Activated naive CD4-positive, alpha-beta T cell treated with anti-CD3 and anti-CD28 coated beads, Interleukin-2, amount 50 U/mL, for 72 hours (primary cell): Measurements from ENCODE around the gene TBX6. TPM values are rescaled to one million over a fixed set of nuclear protein-coding genes. Genes with fewer than 3 reads are reported as not detected.

Source experiments
- total RNA-seq, 2 donors: library from RNA; stranded (reverse); gene quantifications; one replicate each; pipeline ENCODE4 v1.2.3, GENCODE V29; 2022

The TBX6 gene
- total RNA-seq, 2 donors from 2014 or later, result 3.9 to 5.7 TPM

Other genes with a start within 250 kb of the TBX6 start
- gene CDIPT, start 228.7 kb downstream of the TBX6 start, total RNA-seq, result 10 to 100 TPM; 39.4 to 40.6 TPM
- gene SEZ6L2, start 192.4 kb downstream of the TBX6 start, total RNA-seq, result 1 to 10 TPM in 1 of 2 donors, under 1 TPM in 1; 0.35 to 1.3 TPM
- gene ASPHD1, start 191.4 kb downstream of the TBX6 start, total RNA-seq, result 1 to 10 TPM; 1.4 to 3.8 TPM
- gene KCTD13, start 165.7 kb downstream of the TBX6 start, total RNA-seq, result 10 to 100 TPM; 37.1 to 55.5 TPM
- gene TMEM219, start 129.8 kb downstream of the TBX6 start, total RNA-seq, result 10 to 100 TPM; 52.5 to 63.8 TPM
- 10 to 100 TPM; 29.6 to 52.7 TPM for gene TAOK2, start 118.1 kb downstream of the TBX6 start, total RNA-seq
- gene HIRIP3, start 96.3 kb downstream of the TBX6 start, total RNA-seq, result 10 to 100 TPM; 30.1 to 38.7 TPM
- gene INO80E, start 95.7 kb downstream of the TBX6 start, total RNA-seq, result 10 to 100 TPM; 85.3 to 90.7 TPM
- gene DOC2A, start 80.9 kb downstream of the TBX6 start, total RNA-seq, result 1 to 10 TPM in 1 of 2 donors, under 1 TPM in 1; 0.80 to 2.0 TPM
- not detected for gene C16orf92, start 68.7 kb downstream of the TBX6 start, total RNA-seq
- 10 to 100 TPM in 1 of 2 donors, 1 to 10 TPM in 1; 3.4 to 14.1 TPM for gene TLCD3B, start 60.7 kb downstream of the TBX6 start, total RNA-seq
- gene ALDOA, start 26.2 kb downstream of the TBX6 start, total RNA-seq, result 1,000 to 10,000 TPM; 1,322 to 2,822 TPM
- 100 to 1,000 TPM; 130 to 136 TPM for gene PPP4C, start 15.9 kb downstream of the TBX6 start, total RNA-seq
- 100 to 1,000 TPM in 1 of 2 donors, 10 to 100 TPM in 1; 24.0 to 112 TPM for gene YPEL3, start 4.3 kb upstream of the TBX6 start, total RNA-seq
- 10 to 100 TPM; 16.7 to 25.8 TPM for gene GDPD3, start 21.6 kb upstream of the TBX6 start, total RNA-seq
- 100 to 1,000 TPM in 1 of 2 donors, 10 to 100 TPM in 1; 81.0 to 126 TPM for gene MAPK3, start 31.3 kb upstream of the TBX6 start, total RNA-seq
- 1,000 to 10,000 TPM in 1 of 2 donors, 100 to 1,000 TPM in 1; 672 to 1,124 TPM for gene CORO1A, start 91.7 kb upstream of the TBX6 start, total RNA-seq
- 100 to 1,000 TPM; 158 to 173 TPM for gene BOLA2B, start 101.7 kb upstream of the TBX6 start, total RNA-seq
- 10 to 100 TPM; 46.4 to 84.7 TPM for gene SLX1A, start 102.0 kb upstream of the TBX6 start, total RNA-seq
- gene SULT1A3, start 107.3 kb upstream of the TBX6 start, total RNA-seq, result 10 to 100 TPM; 18.0 to 31.9 TPM
- 10 to 100 TPM; 16.4 to 23.5 TPM for gene NPIPB13, start 156.6 kb upstream of the TBX6 start, total RNA-seq